Dermis microvascular lymphatic vessel endothelial cell (primary cell): Measurements from ENCODE around the gene UIMC1. TPM values are rescaled to one million over a fixed set of nuclear protein-coding genes. Genes with fewer than 3 reads are reported as not detected.

ENCODE experiments used
- DNase-seq, 2 donors: peaks; one replicate each; pipeline versions ENCODE4 v3.0.0 to v3.0.0-alpha.2; 2010; ENCODE audit warnings: low read depth in 2 of 2
- total RNA-seq: library from RNA; depleted of rRNA; stranded (reverse); fragments of >200 nt; gene quantifications from 2 replicates; pipeline ENCODE4 v1.2.1, GENCODE V29; 2014

UIMC1 gene
- total RNA-seq, 1 donor from 2014 or later, result 30.6 TPM

DNA sequence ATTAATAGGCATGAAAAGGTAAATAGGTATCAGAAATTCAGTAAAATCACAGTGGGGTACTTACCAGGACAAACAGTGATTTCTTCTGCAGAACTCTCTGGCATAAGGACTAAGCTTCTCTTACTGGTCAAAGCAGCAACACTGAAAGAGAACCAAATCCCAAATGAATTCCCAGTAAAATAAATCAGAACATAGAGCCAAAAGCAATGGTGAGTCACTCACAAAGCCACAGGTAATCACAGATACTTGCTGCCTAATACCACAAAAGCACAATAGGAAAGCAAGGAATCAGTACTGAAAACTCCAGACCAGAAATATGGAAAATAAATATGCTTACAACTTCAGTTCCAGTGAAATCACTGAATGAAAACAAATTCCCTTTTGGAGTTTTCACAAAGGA is 50.7 kb downstream of the UIMC1 start:
- DNase-seq, result no peak

DNA sequence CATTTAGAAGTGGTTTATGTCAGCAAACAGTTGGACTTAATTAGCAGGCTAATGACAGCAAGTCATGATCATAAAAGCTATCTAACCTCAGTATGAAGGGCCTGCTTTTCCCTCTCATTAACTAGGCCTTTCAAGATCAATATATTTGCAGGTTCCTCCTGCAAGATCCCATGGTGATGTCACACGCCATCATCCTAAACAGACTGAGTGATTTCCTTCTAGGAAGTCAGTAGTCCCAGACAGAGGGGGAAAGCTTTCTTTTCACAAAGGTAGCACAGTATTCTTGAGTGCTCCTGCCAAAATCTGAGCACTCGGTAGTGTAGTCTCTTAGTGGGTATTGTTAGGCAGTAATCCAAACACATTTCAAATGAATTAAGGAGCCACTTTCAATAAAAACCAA is 52.5 kb downstream of the UIMC1 start:
- DNase-seq, result peak in 1 of 2 donors; percentile 4

DNA sequence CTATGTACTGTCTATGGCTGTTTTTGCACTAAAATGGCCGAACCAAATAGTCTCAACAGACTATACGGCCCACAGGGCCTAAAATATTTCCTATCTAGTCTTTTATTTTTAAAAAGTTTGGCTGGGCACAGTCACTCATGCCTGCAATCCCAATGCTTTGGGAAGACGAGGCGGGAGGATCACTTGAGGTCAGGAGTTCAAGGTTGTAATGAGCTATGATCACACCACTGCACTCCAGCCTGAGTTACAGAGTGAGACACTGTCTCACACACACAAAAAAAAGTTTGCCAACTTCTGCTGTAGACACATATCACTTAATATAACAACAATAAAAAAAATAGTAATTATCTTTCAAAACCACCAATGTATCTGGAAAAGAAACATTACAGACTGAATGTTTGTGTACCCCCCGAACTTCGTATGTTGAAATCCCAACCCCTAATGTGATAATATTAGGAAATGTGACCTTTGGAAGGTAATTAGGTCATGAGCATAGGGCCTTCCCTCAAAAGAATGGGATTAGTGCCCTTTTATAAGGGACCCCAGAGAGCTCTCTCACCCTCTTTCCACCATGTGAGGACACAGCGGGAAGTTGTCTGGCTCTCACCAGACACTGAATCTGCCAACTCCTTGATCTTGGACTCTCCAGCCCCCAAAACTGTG is 53.9 kb downstream of the UIMC1 start:
- no peak for DNase-seq

DNA sequence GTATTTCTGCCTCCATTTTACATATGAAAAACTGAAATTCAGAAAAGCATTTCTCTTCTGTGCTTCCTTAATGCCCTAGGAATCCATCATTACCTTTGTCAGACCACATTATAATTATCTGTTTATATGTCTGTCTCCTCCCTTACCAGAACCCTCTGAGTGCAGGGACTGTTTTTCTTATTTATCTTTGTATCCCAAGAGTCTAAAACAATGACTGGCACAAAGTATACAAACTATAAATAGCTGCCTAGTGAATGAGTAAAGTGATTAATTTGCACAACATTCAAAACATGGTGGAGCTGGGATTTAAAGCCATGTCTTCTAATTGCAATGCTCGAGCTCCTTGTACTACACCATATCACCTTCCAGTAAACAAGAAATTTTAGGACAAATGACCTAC is 58.1 kb downstream of the UIMC1 start:
- DNase-seq, result peak; percentile 3 to 39

- DNase-seq, result no peak
Measured at GRCh38 chr5:176947847-176948246, 58.7 kb downstream of the UIMC1 start.

GRCh38 chr5:176944268-176944667 is 62.3 kb downstream of the UIMC1 start:
- DNase-seq, result no peak

GRCh38 chr5:176943816-176944215 is 62.8 kb downstream of the UIMC1 start:
- no peak for DNase-seq

DNA sequence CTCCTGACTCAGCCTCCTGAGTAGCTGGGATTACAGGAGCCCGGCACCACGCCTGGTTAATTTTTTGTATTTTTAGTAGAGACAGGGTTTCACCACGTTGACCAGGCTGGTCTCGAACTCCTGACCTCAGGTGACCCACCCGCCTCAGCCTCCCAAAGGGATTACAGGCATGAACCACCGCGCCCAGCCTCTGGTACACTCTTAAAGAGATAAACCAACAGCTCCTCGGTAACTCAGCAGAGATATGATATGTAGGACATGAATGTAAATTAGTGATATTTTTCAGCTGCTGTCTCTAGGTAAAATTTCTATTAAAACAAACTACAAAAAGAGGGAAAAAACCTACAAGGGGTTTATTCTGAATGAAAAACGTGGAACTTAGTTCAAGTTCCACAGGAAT is 64.6 kb downstream of the UIMC1 start:
- no peak for DNase-seq

- no peak for DNase-seq
Measured at GRCh38 chr5:176938472-176938871, 68.1 kb downstream of the UIMC1 start.

DNA sequence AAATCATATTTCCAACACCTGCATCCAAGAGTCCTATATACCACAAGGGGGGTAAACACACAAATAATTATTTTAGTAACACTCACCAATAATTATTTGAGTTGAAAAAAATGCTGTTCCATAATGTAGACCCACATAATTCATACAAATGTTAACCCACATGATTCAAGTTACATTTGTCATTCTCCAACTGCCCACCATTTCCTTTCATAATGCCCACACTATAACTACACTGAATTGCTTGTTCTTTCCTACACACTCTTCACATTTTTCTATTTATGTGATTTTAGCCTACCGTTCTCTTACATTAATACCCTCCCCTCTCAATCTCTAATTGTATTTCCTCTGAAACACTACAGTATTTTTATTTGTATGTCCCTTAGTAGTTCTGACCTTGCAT is 71.6 kb downstream of the UIMC1 start:
- DNase-seq, result no peak

DNA sequence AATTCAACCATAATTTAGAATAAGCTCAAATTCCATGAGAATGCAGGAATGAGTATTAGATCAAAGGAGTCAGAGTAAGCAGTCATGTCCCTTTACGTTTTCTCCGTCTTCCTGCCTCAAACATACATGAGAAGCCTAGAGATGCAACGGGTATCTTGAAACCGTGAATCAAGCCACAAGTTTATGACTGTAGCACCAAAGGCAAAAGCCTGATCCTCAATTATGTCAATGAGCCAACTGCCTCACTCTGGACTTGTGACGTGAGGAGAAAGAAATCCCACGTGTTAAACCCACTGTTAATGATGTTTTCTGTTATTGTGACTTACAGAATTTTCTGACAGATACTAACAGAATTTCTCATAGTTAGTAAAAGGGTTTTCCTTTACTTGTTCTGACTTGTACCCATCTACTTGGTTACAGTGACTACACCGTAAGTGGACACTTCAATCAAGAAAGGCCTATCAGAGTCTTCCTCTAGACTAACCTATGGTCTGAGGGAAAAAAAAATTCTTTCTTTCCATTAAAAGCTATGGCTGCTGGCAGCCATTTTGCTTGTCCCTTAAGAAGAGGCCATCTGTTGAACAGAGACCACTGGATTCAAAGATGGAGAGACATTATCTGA is 72.2 kb downstream of the UIMC1 start:
- no peak for DNase-seq

GRCh38 chr5:176929654-176930053 is 76.9 kb downstream of the UIMC1 start:
- no peak for DNase-seq

DNA sequence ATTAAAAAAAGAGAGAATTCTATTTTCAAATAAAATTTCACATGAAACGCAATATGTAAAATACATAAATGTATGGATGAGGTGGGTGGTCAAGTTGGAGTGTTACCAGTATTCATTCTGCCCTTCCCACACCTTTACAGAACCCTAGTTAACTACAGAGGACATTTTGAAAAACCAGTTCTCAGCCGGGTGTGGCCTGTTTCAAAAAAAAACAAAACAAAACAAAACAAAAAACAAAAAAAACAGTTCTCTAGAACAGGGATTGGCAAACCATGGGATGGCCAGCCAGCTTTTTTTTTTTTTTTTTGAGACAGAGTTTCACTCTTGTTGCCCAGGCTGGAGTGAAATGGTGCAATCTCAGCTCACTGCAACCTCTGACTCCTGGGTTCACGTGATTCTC is 79.0 kb downstream of the UIMC1 start:
- DNase-seq, result no peak

DNA sequence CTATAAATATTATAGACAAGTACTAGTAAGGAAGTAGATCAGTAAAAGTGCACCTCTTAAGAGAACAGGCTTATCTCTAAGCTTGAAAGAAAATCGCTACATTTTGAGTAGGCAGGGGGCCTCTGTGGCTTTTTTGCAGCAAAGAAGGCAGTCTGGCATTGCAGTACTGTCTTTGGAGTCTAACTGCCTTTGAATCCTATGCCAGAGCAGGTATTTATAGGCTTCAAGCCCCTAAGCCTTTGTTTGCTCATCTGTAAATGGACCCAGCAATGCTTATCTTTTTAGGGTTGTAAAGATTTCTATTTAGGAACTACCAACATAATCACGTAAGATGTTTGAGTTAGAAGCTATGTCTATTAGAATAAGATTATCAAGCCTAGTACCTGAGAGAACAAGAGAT is 83.8 kb downstream of the UIMC1 start:
- no peak for DNase-seq

- no peak for DNase-seq
Measured at GRCh38 chr5:176921714-176922113, 84.9 kb downstream of the UIMC1 start.

DNA sequence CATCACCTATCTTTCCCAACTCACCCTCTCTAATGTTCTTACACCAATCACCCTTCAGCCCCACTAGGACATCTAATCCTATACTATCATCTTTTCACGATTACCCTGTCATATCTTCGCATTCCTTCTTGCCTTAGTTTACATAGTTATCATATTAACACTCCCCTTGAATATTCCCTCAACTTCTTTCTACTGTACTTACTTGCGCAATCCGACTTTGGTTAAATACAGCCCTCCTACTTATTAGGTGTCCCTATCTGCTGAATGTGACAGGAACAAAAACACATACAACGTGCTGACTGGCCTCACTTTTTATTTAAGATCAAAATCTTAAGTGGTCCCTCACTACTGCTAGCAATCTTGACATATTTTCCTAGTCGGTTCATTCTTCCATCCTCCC is 88.0 kb downstream of the UIMC1 start:
- DNase-seq, result no peak

GRCh38 chr5:176916337-176916736 is 90.2 kb downstream of the UIMC1 start:
- no peak for DNase-seq

DNA sequence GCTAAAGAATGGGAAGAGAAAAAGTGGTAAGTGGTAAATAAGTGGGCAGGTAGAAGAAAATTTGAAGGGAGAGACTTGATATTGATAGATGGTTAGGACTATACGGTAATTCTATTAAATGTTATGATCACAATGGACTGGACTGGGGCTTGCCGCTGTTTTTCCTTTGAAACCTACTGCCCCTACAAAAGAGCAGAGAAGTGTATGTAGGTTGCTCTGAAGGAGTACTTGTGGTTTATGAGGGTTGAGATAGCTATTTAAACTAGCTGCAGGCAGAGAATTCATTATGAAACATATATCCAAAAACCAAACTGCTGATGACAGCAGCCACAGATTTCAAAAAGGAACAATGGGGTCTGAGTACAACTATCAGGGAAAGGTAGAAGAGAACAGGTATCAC is 90.7 kb downstream of the UIMC1 start:
- DNase-seq, result no peak

DNA sequence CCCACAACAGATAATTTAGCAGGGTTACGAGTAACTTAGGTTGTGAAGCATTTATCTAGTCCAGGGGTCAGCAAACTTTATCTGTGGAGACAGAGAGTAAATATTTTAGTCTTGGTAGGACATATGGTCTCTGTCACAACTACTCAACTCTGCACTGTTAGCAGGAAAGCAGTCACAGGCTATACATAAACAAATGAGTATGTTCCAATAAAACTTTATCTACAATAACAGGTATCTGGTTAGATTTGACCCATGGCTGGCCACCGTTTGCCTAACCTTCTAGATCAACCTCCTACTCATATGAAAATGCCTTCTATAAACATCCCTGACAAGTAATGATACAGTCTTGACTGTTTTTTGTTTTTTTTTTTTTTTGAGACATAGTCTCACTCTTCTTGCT is 94.5 kb downstream of the UIMC1 start:
- DNase-seq, result no peak

GRCh38 chr5:176908675-176909368 is 97.8 kb downstream of the UIMC1 start:
- DNase-seq, result no peak

DNA sequence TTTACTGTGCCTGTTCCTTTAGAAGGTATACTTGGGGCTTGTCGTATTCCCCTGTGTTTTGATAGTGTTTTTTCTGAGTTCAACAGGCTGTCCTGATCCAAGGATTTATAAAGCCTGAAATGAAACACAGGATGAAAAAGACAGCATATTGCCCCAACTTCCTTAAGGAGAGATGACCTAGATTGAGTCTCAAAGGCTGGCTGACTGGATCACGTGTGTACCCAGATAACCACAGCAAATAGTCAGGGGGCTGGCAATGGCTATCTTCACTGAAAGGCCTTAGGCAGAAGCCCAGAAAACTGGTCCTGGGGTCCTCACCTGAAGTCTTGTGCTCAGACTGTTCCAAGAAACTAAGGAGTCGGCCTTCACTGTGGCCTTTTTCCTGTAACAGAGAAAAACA is 99.8 kb downstream of the UIMC1 start:
- no peak for DNase-seq

DNA sequence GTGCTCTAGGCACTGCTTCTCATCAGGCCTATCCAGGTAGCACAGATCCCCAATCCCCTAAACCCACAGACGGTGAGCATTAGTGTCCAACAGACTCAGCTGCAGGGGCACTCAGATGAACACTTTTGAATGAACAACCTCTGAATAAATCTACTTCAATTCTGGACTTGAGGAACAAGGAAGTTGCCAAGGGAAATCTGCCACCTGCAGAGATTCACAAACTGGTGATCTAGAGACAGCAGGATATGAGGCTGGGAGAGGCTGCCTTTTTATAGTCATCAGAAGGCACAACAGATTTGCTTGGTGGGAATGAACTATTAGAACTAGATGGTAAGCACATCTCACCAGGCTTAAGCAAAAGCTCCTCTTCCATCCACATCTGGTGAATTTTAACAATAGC is 100.5 kb downstream of the UIMC1 start:
- DNase-seq, result no peak

GRCh38 chr5:176904276-176904675 is 102.3 kb downstream of the UIMC1 start:
- no peak for DNase-seq
